ENCODE measurements around the gene AHI1.
"Not testable (repeated sequence)": the region's sequence is repeated elsewhere in the genome, so short reads cannot be mapped to it uniquely, and the experiment has no call there.

AHI1 gene

GRCh38 chr6:135250751-135251497, 246.6 kb downstream of the AHI1 start:
- H3K36me3 ChIP-seq (ENCODE audit: insufficient read depth, low read length), result no peaks in the 10 kb centered on the region
- H2AFZ ChIP-seq (ENCODE audit: low read length, unreplicated experiment), result no peak overlapping the region
- H3K4me1 ChIP-seq (ENCODE audit: control insufficient read depth, insufficient read depth, low read length, unreplicated experiment), result no peaks in the 10 kb centered on the region
- H3K79me2 ChIP-seq (ENCODE audit: control insufficient read depth, insufficient read depth, low read length, unreplicated experiment), result no peaks in the 10 kb centered on the region
- H3K27me3 ChIP-seq (ENCODE audit: insufficient read depth, low read length), result no peaks in the 10 kb centered on the region
- H3K27ac ChIP-seq (ENCODE audit: low read depth, low read length), result no peak overlapping the region
- H3K4me3 ChIP-seq (ENCODE audit: low read depth, low read length), result no peak overlapping the region

GRCh38 chr6:135250234-135250633, 247.3 kb downstream of the AHI1 start:
- Histone ChIP-seq H3K36me3 (ENCODE audit: insufficient read depth, low read length) (no peaks in the 10 kb centered on the region), H3K4me1 (ENCODE audit: control insufficient read depth, insufficient read depth, low read length, unreplicated experiment) (no peaks in the 10 kb centered on the region), H3K79me2 (ENCODE audit: control insufficient read depth, insufficient read depth, low read length, unreplicated experiment) (no peaks in the 10 kb centered on the region), H3K27me3 (ENCODE audit: insufficient read depth, low read length) (no peaks in the 10 kb centered on the region), H3K4me3 (ENCODE audit: low read depth, low read length) (no peak overlapping the region), H3K27ac (ENCODE audit: low read depth, low read length) (no peak overlapping the region), H2AFZ (ENCODE audit: low read length, unreplicated experiment) (no peak overlapping the region)

DNA sequence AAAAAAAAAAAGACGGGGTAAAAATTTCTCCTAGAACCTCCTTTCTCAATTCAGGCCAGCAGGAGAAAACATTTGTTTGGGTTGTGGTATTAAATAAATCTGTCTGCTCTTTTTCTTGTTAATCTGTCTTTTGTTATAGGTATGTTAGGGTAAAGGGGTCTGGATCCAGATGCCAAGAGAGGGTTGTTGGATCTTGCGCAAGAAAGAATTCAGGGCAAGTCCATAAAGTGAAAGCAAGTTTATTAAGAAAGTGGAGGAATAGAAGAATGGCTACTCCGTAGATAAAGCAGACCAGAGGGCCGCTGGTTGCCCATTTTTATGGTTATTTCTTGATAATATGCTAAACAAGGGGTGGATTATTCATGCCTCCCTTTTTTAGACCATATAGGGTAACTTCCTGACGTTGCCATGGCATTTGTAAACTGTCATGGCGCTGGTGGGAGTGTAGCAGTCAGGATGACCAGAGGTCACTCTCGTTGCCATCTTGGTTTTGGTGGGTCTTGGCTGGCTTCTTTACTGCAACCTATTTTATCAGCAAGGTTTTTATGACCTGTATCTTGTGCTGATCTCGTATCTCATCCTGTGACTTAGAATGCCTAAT, 251.0 kb downstream of the AHI1 start:
- H3K79me2 ChIP-seq (ENCODE audit: control insufficient read depth, insufficient read depth, low read length, unreplicated experiment); H2AFZ ChIP-seq (ENCODE audit: low read length, unreplicated experiment); H3K4me3 ChIP-seq (ENCODE audit: low read depth, low read length); H3K4me1 ChIP-seq (ENCODE audit: control insufficient read depth, insufficient read depth, low read length, unreplicated experiment); H3K36me3 ChIP-seq (ENCODE audit: insufficient read depth, low read length); H3K27me3 ChIP-seq (ENCODE audit: insufficient read depth, low read length); H3K27ac ChIP-seq (ENCODE audit: low read depth, low read length): not testable (repeated sequence)

- no peaks in the 10 kb centered on the region for H3K27me3 ChIP-seq (ENCODE audit: insufficient read depth, low read length)
- no peaks in the 10 kb centered on the region for H3K36me3 ChIP-seq (ENCODE audit: insufficient read depth, low read length)
- H3K4me3 ChIP-seq (ENCODE audit: low read depth, low read length), result no peak overlapping the region
- H2AFZ ChIP-seq (ENCODE audit: low read length, unreplicated experiment), result no peak overlapping the region
- H3K27ac ChIP-seq (ENCODE audit: low read depth, low read length), result no peak overlapping the region
- H3K4me1 ChIP-seq (ENCODE audit: control insufficient read depth, insufficient read depth, low read length, unreplicated experiment), result no peaks in the 10 kb centered on the region
- no peaks in the 10 kb centered on the region for H3K79me2 ChIP-seq (ENCODE audit: control insufficient read depth, insufficient read depth, low read length, unreplicated experiment)
These were observed 252.7 kb downstream of the AHI1 start for GRCh38 chr6:135244805-135245204.

DNA sequence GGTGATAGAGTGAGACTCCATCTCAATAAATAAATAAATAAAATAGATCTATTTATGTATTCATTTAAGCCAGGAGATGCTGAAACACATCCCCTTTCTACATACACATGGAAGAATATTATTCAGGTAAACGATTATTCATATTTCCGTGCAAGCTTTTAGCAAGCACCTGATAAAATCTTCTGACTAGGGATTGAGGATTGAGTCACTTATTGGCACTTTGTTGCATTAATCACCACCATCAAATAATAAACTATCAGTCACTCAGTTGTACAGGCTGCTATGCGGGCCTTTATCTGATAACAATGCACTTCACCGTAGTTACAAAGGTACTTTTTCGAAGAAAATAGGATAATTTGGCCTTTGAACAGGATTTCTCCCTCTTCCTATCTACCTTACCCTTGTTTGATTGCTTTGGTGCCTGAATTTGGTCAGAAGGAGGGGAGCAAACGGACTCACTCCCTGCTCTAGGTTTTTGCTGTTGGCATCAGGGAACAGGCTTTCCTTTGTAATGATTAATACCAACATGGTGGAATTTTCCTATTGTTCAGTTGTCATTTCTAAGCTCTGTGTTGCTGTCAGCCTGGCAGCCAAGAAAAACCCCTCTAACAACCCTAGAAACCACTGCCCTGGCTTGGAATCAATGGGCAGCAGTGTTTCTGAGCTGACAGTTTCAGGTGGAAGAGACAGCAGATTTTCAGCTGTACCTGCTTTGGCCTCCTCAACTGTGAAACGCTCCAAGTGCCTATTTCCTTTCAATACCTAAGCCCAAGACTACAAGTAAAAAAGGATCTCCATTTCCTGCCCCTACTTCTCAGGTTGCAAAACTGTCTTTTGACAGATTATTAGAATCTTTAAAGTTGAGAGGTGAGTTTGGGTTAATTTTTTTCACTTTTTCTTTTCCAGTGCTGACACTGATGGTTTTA, 253.4 kb downstream of the AHI1 start:
- peaks cover 4% of the 10 kb centered on the region; the same call in 1 of the 2 replicates for H3K27me3 ChIP-seq (ENCODE audit: insufficient read depth, low read length)
- no peak overlapping the region for H3K4me3 ChIP-seq (ENCODE audit: low read depth, low read length)
- no peak overlapping the region for H3K27ac ChIP-seq (ENCODE audit: low read depth, low read length)
- no peaks in the 10 kb centered on the region for H3K79me2 ChIP-seq (ENCODE audit: control insufficient read depth, insufficient read depth, low read length, unreplicated experiment)
- H3K4me1 ChIP-seq (ENCODE audit: control insufficient read depth, insufficient read depth, low read length, unreplicated experiment), result no peaks in the 10 kb centered on the region
- H2AFZ ChIP-seq (ENCODE audit: low read length, unreplicated experiment), result no peak overlapping the region
- H3K36me3 ChIP-seq (ENCODE audit: insufficient read depth, low read length), result no peaks in the 10 kb centered on the region

DNA sequence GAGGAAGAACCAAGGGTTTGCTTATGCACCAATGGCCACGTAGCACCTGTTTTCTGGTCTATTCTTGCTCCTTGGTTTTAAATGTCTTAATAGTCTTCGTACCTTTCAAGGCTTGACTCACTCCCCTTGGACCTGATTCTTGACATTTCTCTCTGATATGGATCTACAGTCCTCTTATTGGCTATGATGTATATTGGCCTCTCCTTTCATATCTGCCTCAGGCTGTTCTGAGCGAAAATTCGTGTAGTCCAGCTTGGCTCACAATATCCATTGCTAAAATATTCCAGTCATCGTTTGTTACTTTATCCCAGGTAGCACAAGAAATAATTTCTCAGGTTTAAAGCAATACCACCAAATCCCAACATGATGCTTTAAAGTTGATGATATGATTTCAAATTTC, 256.8 kb downstream of the AHI1 start:
- no peaks in the 10 kb centered on the region for H3K79me2 ChIP-seq (ENCODE audit: control insufficient read depth, insufficient read depth, low read length, unreplicated experiment)
- H3K27ac ChIP-seq (ENCODE audit: low read depth, low read length), result no peak overlapping the region
- H3K27me3 ChIP-seq (ENCODE audit: insufficient read depth, low read length), result peaks cover 4% of the 10 kb centered on the region; the same call in 1 of the 2 replicates
- no peak overlapping the region for H2AFZ ChIP-seq (ENCODE audit: low read length, unreplicated experiment)
- no peaks in the 10 kb centered on the region for H3K36me3 ChIP-seq (ENCODE audit: insufficient read depth, low read length)
- H3K4me3 ChIP-seq (ENCODE audit: low read depth, low read length), result no peak overlapping the region
- no peaks in the 10 kb centered on the region for H3K4me1 ChIP-seq (ENCODE audit: control insufficient read depth, insufficient read depth, low read length, unreplicated experiment)

DNA sequence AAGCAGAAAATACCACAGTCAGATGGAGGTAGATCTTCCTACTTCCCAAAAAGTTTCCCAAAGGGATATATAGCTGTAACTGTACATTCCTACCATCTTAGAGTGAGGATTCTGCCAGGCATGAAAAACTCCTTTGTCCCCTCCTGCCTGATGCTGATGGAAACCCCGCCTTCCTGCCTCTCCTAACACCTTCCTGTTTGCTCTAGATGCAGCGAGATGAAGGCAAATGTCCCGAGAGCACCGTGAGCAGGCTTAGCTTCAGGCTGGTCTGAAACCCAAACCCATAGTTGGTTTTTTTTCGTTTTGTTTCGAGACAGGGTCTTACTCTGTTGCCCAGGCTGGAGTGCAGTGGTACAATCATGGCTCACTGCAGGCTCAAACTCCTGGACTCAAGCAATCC, 260.8 kb downstream of the AHI1 start:
- no peak overlapping the region for H3K4me3 ChIP-seq (ENCODE audit: low read depth, low read length)
- H2AFZ ChIP-seq (ENCODE audit: low read length, unreplicated experiment), result no peak overlapping the region
- H3K36me3 ChIP-seq (ENCODE audit: insufficient read depth, low read length), result no peaks in the 10 kb centered on the region
- no peak overlapping the region for H3K27ac ChIP-seq (ENCODE audit: low read depth, low read length)
- no peaks in the 10 kb centered on the region for H3K79me2 ChIP-seq (ENCODE audit: control insufficient read depth, insufficient read depth, low read length, unreplicated experiment)
- H3K27me3 ChIP-seq (ENCODE audit: insufficient read depth, low read length), result peaks cover 4% of the 10 kb centered on the region; the same call in 1 of the 2 replicates
- H3K4me1 ChIP-seq (ENCODE audit: control insufficient read depth, insufficient read depth, low read length, unreplicated experiment), result peaks cover under 1% of the 10 kb centered on the region

DNA sequence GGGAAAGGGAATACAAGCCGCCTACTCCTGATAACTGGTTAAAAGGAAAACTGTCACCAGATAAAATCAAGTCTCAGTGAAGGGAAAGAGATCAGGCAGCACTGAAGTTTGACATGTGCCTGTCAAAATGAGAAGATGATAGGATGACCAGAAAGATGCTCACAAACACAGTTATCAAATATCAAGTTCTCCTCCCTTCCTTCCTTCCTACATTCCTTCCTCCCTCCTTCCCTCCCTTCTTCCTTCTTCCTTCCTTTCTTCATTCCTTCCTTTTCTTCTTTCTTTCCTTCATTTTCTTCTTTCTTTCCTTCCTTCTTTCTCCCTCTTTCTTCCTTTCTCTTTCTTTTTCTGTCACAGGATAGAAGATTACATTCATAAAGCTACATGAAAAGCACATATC, 261.2 kb downstream of the AHI1 start:
- peaks cover 4% of the 10 kb centered on the region; the same call in 1 of the 2 replicates for H3K27me3 ChIP-seq (ENCODE audit: insufficient read depth, low read length)
- no peaks in the 10 kb centered on the region for H3K36me3 ChIP-seq (ENCODE audit: insufficient read depth, low read length)
- no peak overlapping the region for H2AFZ ChIP-seq (ENCODE audit: low read length, unreplicated experiment)
- no peak overlapping the region for H3K4me3 ChIP-seq (ENCODE audit: low read depth, low read length)
- no peaks in the 10 kb centered on the region for H3K79me2 ChIP-seq (ENCODE audit: control insufficient read depth, insufficient read depth, low read length, unreplicated experiment)
- H3K4me1 ChIP-seq (ENCODE audit: control insufficient read depth, insufficient read depth, low read length, unreplicated experiment), result peaks cover 4% of the 10 kb centered on the region
- no peak overlapping the region for H3K27ac ChIP-seq (ENCODE audit: low read depth, low read length)

DNA sequence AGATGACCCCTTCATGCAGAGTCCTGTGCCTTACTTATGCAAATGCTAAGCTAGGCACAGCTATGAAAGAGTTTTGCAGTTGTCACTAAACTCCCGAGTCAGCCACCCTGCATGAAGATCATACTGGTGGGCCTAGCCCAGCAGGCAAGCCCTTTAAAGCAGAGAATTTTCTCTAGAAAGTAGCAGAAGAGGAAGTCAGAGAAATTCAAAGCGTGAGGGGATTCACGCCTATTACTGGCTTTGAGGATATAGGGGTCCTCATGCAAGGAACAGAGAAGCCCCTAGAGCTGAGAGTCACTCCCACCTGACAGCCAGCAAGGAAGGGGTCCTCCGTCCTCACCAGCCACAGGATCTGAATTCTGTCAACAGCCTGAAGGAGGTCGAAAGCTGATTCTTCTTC, 261.8 kb downstream of the AHI1 start:
- H3K4me1 ChIP-seq (ENCODE audit: control insufficient read depth, insufficient read depth, low read length, unreplicated experiment), result peaks cover 10% of the 10 kb centered on the region
- no peak overlapping the region for H3K4me3 ChIP-seq (ENCODE audit: low read depth, low read length)
- no peak overlapping the region for H2AFZ ChIP-seq (ENCODE audit: low read length, unreplicated experiment)

DNA sequence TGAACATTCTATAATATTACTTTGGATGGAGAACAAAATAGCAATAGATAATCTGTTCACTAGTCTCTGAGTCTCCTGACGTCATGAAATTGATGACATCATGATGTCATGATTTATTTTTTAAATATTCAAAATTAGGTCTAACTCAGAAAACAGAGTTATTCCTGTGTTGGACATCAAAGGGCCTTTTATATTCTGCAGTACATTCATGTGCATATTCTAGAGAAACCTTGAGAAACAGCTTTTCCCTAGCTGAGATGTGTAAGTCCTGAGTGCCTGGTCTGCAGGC, 263.1 kb downstream of the AHI1 start:
- H3K36me3 ChIP-seq (ENCODE audit: insufficient read depth, low read length), result no peaks in the 10 kb centered on the region
- peaks cover 11% of the 10 kb centered on the region for H3K4me1 ChIP-seq (ENCODE audit: control insufficient read depth, insufficient read depth, low read length, unreplicated experiment)
- H3K27me3 ChIP-seq (ENCODE audit: insufficient read depth, low read length), result peaks cover 2% of the 10 kb centered on the region; the same call in 1 of the 2 replicates
- no peak overlapping the region for H3K4me3 ChIP-seq (ENCODE audit: low read depth, low read length)
- H3K79me2 ChIP-seq (ENCODE audit: control insufficient read depth, insufficient read depth, low read length, unreplicated experiment), result no peaks in the 10 kb centered on the region
- no peak overlapping the region for H2AFZ ChIP-seq (ENCODE audit: low read length, unreplicated experiment)
- H3K27ac ChIP-seq (ENCODE audit: low read depth, low read length), result no peak overlapping the region

More for the DNA sequence above, 261.8 kb downstream of the AHI1 start:
- H3K27me3 ChIP-seq (ENCODE audit: insufficient read depth, low read length), result peaks cover 4% of the 10 kb centered on the region; the same call in 1 of the 2 replicates
- H3K79me2 ChIP-seq (ENCODE audit: control insufficient read depth, insufficient read depth, low read length, unreplicated experiment), result no peaks in the 10 kb centered on the region
- H3K27ac ChIP-seq (ENCODE audit: low read depth, low read length), result no peak overlapping the region
- H3K36me3 ChIP-seq (ENCODE audit: insufficient read depth, low read length), result no peaks in the 10 kb centered on the region
